HCT116 (cell line): ENCODE data around the gene OCRL.

Source experiments
- CBX3 ChIP-seq: IDR thresholded peaks from 2 replicates; pipeline ENCODE4 v1.6.1; 2012; ENCODE audit warnings: low read depth
- CEBPB ChIP-seq: IDR thresholded peaks from 2 replicates; pipeline ENCODE4 v1.6.1; 2012; ENCODE audit warnings: low read depth
- EGR1 ChIP-seq: IDR thresholded peaks from 2 replicates; pipeline ENCODE4 v1.6.1; 2012; ENCODE audit warnings: low read depth
- EZH2 ChIP-seq: fragments of 200-600 bp; sonication (generic); IDR thresholded peaks from 2 replicates; pipeline ENCODE4 v1.6.1; 2017; ENCODE audit warnings: antibody characterized with exemption, mixed run types
- POLR2A ChIP-seq: IDR thresholded peaks from 2 replicates; pipeline ENCODE4 v1.7.0; 2011; ENCODE audit warnings: borderline replicate concordance; ENCODE audit not compliant: insufficient read depth, insufficient read length; ENCODE audit errors: extremely low read depth
- POLR2AphosphoS5 ChIP-seq: IDR thresholded peaks from 2 replicates; pipeline ENCODE4 v1.6.1; 2011; ENCODE audit warnings: mild to moderate bottlenecking, low read depth, low read length, moderate library complexity
- SIN3A ChIP-seq: IDR thresholded peaks from 2 replicates; pipeline ENCODE4 v1.6.1; 2012; ENCODE audit warnings: low read depth
- SP1 ChIP-seq: IDR thresholded peaks from 2 replicates; pipeline ENCODE4 v1.6.1; 2012; ENCODE audit warnings: low read depth
- SRF ChIP-seq: IDR thresholded peaks from 2 replicates; pipeline ENCODE4 v1.6.1; 2012; ENCODE audit warnings: low read depth
- YY1 ChIP-seq: IDR thresholded peaks from 2 replicates; pipeline ENCODE4 v1.6.1; 2011; ENCODE audit warnings: low read length, low read depth, moderate library complexity, mild to moderate bottlenecking; ENCODE audit not compliant: insufficient replicate concordance; ENCODE audit errors: extremely low read depth
- ZFX ChIP-seq: fragments of 450-650 bp; IDR thresholded peaks from 2 replicates; pipeline ENCODE4 v1.6.1; 2017
- TF ChIP-seq, protein P1 (sequence below), 3 experiments: fragments of 200-600 bp in 1 of 3; sonication (generic) in 1 of 3; IDR thresholded peaks in 2 of 3; conservative IDR thresholded peaks in 1 of 3; 2 replicates each; pipeline ENCODE4 v1.5.1; 2012 to 2017; ENCODE audit warnings: low read depth in 2 of 3, low read length in 2 of 3, antibody characterized with exemption in 1 of 3, borderline replicate concordance in 1 of 3, control low read depth in 1 of 3, mild to moderate bottlenecking in 1 of 3, mixed read lengths in 1 of 3, mixed run types in 1 of 3, moderate library complexity in 1 of 3; ENCODE audit not compliant: insufficient read depth in 1 of 3
- TF ChIP-seq, protein P2 (sequence below): IDR thresholded peaks from 2 replicates; pipeline ENCODE4 v1.6.1; 2012; ENCODE audit warnings: low read depth
- TF ChIP-seq, protein P3 (sequence below): IDR thresholded peaks from 2 replicates; pipeline ENCODE4 v1.6.1; 2012

DNA sequence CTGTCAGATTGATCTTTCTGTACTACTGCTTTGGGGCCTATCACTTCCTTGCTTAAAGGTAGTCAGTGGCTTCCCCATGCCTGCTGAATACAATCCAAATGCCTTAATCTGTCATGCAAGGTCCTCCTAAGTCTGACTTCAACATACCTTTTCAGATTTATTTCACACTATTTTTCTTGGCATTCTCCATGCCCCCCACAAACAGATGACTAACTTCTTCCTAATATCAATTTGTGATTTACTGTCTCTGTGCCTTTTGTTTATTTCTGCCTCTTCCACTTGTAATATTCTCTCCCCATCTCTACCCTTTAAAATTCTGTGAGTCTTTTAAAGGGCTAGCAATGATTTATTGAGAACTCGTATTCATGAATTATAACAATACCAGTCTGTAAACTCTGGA is 41.8 kb downstream of the OCRL start:
- no peak for TF ChIP-seq POLR2AphosphoS5
- TF ChIP-seq SRF, result no peak
- no peak for TF ChIP-seq POLR2A
- TF ChIP-seq, protein P1, sequence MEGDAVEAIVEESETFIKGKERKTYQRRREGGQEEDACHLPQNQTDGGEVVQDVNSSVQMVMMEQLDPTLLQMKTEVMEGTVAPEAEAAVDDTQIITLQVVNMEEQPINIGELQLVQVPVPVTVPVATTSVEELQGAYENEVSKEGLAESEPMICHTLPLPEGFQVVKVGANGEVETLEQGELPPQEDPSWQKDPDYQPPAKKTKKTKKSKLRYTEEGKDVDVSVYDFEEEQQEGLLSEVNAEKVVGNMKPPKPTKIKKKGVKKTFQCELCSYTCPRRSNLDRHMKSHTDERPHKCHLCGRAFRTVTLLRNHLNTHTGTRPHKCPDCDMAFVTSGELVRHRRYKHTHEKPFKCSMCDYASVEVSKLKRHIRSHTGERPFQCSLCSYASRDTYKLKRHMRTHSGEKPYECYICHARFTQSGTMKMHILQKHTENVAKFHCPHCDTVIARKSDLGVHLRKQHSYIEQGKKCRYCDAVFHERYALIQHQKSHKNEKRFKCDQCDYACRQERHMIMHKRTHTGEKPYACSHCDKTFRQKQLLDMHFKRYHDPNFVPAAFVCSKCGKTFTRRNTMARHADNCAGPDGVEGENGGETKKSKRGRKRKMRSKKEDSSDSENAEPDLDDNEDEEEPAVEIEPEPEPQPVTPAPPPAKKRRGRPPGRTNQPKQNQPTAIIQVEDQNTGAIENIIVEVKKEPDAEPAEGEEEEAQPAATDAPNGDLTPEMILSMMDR (IDR thresholded peaks at IDR 0.05 in 2 of 3, conservative IDR thresholded peaks at IDR 0.05 in 1 of 3; ENCODE audit: borderline replicate concordance in 1 of 3, insufficient read depth in 1 of 3, low read depth in 2 of 3, low read length in 2 of 3), result no peak
- no peak for TF ChIP-seq SIN3A
- TF ChIP-seq EZH2, result no peak
- no peak for TF ChIP-seq YY1
- TF ChIP-seq CEBPB, result no peak
- TF ChIP-seq, protein P2, sequence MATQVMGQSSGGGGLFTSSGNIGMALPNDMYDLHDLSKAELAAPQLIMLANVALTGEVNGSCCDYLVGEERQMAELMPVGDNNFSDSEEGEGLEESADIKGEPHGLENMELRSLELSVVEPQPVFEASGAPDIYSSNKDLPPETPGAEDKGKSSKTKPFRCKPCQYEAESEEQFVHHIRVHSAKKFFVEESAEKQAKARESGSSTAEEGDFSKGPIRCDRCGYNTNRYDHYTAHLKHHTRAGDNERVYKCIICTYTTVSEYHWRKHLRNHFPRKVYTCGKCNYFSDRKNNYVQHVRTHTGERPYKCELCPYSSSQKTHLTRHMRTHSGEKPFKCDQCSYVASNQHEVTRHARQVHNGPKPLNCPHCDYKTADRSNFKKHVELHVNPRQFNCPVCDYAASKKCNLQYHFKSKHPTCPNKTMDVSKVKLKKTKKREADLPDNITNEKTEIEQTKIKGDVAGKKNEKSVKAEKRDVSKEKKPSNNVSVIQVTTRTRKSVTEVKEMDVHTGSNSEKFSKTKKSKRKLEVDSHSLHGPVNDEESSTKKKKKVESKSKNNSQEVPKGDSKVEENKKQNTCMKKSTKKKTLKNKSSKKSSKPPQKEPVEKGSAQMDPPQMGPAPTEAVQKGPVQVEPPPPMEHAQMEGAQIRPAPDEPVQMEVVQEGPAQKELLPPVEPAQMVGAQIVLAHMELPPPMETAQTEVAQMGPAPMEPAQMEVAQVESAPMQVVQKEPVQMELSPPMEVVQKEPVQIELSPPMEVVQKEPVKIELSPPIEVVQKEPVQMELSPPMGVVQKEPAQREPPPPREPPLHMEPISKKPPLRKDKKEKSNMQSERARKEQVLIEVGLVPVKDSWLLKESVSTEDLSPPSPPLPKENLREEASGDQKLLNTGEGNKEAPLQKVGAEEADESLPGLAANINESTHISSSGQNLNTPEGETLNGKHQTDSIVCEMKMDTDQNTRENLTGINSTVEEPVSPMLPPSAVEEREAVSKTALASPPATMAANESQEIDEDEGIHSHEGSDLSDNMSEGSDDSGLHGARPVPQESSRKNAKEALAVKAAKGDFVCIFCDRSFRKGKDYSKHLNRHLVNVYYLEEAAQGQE, result no peak
- no peak for TF ChIP-seq SP1
- TF ChIP-seq EGR1, result no peak
- TF ChIP-seq, protein P3, sequence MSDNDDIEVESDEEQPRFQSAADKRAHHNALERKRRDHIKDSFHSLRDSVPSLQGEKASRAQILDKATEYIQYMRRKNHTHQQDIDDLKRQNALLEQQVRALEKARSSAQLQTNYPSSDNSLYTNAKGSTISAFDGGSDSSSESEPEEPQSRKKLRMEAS, result no peak
- TF ChIP-seq CBX3, result no peak
- no peak for TF ChIP-seq ZFX
